Endometrial microvascular endothelial cells (primary cell): ENCODE results near the gene IRGC. TPM values are rescaled to one million over a fixed set of nuclear protein-coding genes. Genes with fewer than 3 reads are reported as not detected.
"Not testable (repeated sequence)": the region's sequence is repeated elsewhere in the genome, so short reads cannot be mapped to it uniquely, and the experiment has no call there.

Source experiments
- in situ Hi-C: cut with HindIII; loops from 2 replicates; pipeline ENCODE4 v1.10.0; 2017; ENCODE audit warnings: low sequenced_read_pairs, low pct_unique_long_range_greater_than_20kb; ENCODE audit errors: inconsistent ontology term
- total RNA-seq: library from RNA; depleted of rRNA; stranded (reverse); fragments of >200 nt; gene quantifications from one replicate; pipeline ENCODE4 v1.2.3, GENCODE V29; 2015; ENCODE audit errors: inconsistent ontology term

Gene IRGC, protein sequence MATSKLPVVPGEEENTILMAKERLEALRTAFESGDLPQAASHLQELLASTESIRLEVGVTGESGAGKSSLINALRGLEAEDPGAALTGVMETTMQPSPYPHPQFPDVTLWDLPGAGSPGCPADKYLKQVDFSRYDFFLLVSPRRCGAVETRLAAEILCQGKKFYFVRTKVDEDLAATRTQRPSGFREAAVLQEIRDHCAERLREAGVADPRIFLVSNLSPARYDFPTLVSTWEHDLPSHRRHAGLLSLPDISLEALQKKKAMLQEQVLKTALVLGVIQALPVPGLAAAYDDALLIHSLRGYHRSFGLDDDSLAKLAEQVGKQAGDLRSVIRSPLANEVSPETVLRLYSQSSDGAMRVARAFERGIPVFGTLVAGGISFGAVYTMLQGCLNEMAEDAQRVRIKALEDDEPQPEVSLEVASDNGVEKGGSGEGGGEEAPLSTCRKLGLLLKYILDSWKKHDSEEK
- not detected for total RNA-seq

DNA sequence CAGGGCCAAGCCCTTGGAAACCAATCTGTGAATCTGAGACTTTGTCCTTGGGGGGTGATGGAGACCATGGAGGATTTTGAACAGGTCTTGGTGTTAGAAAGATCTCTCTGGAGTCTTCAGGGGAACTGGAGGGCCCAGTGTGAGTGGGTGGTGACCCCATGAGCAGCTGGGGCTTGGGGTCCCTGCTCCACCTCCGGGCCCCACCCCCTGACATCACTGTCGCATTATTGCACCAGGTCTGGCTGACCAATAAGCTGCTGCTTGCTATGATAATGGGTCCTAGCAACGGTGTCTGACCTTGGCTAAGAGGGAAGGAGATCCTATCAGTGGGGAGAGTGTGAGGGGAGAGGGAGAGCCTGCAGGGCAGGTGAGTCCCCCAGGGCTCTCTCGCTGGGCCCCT, at the start of gene IRGC:
Gene IRGC (plus strand): TSS at position 301 of the 400 bp plus-strand sequence. CDS start 2,483 bp downstream, outside the sequence.
- in situ Hi-C loops, result no loop called here

- in situ Hi-C loops, result no loop called here
Observed at GRCh38 chr19:43667126-43667875, 48.6 kb upstream of the IRGC start.

- in situ Hi-C loops, result no loop called here
Observed at GRCh38 chr19:43667876-43668405, 47.9 kb upstream of the IRGC start.

DNA sequence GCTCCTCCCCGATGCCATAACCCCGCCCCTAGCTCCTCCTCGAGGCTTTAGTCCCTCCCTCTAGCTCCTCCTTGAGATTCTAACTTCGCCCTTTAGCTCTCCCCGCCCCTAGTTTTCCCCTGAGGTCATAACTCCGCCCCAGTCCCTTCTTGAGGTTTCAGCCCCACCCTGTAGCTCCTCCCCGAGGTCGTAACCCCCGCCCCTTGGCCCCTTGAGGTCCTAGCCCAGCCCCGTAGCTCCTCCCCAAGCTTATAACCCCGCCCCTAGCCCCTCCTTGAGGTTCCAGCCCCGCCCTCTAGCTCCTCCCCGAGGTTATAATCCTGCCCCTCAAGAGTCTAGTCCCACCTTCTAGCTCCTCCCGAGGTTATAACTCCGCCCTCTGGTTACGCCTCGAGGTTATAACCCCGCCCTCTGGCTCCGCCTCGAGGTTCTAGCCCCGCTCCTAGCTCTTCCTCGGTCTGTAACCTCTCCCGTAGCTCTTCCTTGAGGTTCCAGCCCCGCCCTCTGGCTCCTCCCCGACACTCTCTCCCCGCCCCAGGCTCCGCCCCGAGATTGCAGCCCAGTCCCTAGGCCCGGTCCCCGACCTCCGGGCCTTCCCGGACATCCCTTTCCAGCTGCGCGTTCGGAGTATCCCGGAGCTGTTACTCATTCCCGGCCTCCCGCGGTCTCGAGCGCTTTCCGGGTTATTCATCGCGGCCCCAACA, 47.3 kb upstream of the IRGC start:
- in situ Hi-C loops, result no loop called here

DNA sequence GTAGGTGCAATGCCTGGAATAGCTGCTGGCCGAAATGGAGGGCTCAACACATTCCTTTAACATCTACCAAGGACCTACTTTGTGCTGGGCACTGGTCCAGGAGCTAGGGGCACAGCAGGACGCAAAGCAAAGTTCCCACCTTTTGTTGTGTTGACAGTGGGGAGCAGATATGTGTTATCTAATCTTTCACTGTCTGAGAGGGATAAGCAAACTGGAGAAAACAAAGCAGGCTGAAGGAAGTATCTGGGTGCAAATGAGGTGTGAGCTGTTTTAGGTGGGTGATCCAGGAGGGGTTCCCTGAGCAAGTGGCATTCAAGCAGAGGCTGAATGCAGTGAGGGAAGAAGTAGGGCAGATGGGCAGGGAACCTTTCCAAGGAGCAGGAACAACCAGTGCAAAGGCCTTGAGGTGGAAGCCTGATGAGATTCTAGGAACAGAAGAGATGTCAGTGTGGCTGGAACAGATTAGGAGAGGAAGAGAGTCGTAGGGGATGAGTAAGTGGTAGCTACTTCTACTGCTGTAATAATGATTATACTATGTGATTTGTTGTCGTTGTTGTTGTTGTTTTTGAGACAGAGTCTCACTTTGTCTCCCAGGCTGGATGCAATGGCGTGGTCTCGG, 43.7 kb upstream of the IRGC start:
- in situ Hi-C loops, result no loop called here

- in situ Hi-C loops, result no loop called here
Observed at GRCh38 chr19:43673637-43674036, 42.2 kb upstream of the IRGC start.

DNA sequence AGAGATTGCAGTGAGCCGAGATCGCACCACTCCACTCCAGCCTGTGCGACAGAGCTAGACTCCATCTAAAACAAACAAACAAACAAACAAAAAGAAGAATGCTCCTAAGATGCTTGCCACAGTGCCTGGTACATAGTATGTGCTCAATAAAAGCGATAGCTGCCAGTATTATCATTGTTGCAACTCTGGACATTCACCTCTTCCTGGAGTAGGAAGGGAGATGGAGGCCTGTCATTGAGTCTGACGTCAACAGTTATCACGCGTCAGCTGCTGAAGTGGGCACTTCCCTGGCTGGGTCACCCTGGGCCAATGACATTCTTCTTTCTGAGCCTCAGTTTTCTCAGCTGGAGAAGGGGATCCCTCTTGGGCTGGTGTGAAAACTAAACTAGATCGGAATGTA, 41.7 kb upstream of the IRGC start:
- in situ Hi-C loops, result no loop called here

DNA sequence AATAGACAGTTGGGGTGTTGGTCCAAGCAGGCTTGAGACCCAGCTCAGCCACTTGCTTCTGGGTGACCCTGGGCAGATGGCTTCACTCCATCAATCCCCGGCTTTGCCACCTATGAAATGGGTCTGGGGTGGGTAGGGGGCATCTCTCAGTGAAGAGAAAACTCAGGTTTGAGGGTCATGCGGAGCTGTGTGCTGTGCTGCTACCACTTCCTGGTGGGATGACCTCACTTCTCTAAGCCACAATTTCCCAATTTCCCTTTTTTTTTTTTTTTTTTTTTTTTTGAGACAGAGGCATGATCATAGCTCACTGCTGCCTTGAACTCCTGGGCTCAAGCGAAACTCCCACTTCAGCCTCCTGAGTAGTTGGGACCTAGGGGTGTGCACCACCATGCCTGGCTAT, 41.3 kb upstream of the IRGC start:
- in situ Hi-C loops, result no loop called here

DNA sequence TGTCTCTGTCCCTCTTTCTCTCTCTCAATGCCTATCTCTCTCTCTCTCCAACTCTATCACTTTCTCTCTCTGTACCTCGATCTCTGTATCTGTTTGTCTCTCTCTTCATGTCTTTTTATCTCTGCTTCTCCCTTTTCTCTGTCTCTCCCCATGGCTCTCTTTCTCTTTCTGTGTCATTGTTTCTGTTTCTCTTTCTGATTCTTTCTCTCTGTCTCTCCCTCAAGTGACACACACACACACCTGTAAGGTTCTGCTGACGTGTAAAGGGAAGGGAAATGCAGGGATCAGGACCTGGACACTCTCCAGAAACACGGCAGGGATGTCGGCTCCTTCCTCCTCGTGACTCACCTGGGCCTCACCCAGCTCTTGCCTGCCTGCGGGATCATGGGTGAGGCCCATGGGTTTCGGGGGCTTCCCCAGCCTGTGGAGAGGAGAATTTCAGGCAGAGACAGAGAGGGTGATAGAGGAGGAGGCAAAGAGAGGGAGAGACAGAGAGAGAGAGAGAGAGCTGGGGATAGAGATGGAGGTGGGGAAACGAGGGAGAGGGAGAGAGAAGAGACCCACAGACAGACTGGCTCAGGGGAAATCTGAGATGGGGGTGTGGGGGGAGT, 40.5 kb upstream of the IRGC start:
- in situ Hi-C loops, result no loop called here

- in situ Hi-C loops, result no loop called here
Observed at GRCh38 chr19:43675906-43676305, 40.0 kb upstream of the IRGC start.

DNA sequence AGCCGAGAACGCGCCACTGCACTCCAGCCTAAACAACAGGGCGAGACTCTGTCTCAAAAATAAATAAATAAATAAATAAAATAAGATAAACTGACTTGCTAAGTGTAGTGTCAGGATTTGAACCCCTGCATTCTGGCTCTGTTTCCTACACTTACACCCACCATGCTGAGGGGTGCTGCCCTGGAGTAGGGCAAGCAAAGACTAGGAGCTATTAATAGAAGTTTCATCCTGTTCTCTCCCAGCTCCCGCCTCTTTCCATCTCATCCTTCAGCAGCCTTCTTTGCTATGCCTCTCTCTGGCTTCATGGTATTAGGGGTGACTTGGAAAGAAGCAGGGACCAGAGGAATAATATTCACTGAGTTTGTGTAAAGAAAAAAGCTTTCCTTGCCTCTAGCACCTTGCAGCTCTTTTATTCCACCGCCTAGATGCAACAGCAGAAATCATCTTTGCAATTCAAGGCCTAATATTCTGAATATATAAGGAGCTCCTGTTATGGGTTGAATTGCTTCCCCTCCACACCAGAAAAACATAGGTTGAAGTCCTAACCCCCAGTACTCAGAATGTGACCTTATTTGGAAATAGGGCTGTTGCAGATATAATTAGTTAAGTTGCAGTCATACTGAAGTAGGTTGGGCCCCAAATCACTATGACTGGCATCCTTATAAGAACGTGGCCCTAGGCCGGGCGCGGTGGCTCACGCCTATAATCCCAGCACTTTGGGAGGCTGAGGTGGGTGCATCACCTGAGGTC, 37.2 kb upstream of the IRGC start:
- in situ Hi-C loops, result no loop called here

GRCh38 chr19:43681821-43682220, 34.1 kb upstream of the IRGC start:
- in situ Hi-C loops, result no loop called here

DNA sequence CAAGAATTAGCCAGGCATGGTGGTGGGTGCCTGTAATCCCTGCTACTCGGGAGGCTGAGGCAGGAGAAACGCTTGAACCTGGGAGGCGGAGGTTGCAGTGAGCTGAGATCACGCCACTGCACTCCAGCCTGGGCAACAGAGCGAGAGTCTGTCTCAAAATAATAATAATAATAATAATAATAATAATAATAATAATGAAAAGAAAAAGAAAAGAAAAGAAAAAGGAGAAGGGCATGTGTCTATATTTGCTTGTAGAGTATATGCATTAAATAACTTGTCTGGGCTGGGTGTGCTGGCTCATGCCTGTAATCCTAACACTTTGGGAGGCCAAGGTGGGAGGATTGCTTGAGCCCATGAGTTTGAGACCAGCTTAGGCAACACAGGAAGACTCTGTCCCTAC, 33.6 kb upstream of the IRGC start:
- in situ Hi-C loops, result not testable (repeated sequence)

DNA sequence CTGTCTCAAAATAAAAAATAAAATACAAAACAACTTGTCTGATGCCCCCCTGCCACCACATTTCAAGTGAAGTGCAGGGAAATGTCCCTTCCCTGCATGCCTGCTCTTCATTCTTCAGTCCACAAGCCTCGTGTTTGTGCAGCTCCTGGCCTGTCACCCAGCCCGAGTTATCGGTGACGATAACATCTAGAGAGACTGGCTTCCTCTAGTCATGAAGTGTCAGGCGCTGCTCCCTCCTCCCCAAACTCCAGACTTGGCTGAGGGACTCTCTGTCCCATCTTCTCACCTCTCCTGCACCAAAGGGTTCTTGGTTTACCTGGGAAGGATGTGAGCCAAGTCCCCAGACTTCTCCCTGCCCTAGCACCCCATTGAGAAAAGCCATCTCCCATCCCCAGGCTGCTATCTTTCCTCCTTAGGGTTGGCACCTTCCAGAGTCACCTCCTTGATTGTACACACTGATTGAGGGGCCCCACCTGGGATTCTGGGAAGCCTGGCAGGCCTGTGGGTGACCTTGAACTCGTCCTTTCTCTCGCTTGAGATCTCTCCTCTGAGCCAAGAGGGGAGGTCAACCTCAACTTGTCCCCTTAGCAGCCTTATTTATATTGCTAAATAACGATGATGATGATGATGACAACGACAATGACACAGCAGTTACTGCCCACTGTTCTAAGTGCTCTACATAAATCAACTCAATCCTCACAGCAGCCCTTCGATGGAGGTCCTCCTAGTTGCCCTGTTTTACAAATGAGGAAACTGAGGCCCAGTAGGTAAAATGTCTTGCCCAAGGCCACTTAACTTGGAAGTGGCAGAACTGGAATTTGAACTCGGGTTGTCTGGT, 32.8 kb upstream of the IRGC start:
- in situ Hi-C loops, result no loop called here

- in situ Hi-C loops, result no loop called here
Observed at GRCh38 chr19:43683905-43684304, 32.0 kb upstream of the IRGC start.

DNA sequence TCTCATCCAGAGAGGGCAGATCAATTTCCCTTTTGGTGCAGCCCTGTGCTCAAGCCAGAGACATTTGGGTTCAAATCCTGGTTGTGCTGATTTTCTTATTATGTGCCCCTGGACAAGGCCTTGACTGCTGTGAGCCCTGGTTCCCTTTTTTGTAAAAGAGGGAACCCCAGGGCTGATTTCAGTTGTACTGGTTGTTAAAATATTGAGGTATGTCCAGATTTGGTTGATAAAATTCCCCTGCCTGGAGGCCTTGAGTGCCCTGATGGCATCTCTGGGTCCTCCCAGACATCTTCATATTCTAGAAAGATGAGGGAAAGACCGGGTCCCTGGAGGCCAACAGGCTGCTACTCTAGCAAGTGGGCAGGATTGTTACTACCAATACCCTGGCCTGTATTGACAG, 31.6 kb upstream of the IRGC start:
- in situ Hi-C loops, result no loop called here

DNA sequence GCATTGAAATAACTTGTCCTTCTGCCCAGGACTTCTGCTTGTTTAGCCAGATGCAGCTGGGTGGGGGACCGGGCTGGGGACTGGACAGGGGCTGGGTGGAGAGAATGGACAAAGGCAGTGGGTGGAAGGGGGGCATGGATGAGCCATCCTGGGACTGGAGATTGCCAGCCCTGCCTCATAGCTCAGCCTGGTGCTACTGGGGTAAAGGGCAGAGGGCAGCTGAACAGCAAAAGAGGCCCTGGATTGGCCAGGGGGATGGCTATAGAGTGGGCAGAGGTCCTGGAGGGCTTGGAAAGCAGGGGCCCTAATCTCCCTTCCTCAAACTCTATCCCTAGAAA, 28.2 kb upstream of the IRGC start:
- in situ Hi-C loops, result no loop called here
